HUES48 (cell line): ENCODE measurements around the gene NT5C2.
"Not testable (repeated sequence)": the region's sequence is repeated elsewhere in the genome, so short reads cannot be mapped to it uniquely, and the experiment has no call there.

Source experiments
- H3K27ac ChIP-seq: one replicate; pipeline ENCODE4 v1.7.0; 2013; ENCODE audit warnings: low read depth, low read length, inconsistent platforms
- H3K27me3 ChIP-seq: 2 replicates; pipeline ENCODE4 v1.6.1; 2013; ENCODE audit warnings: mild to moderate bottlenecking, low read length; ENCODE audit not compliant: control insufficient read depth, insufficient read depth
- H3K36me3 ChIP-seq: 2 replicates; pipeline ENCODE4 v1.6.1; 2013; ENCODE audit warnings: low read length; ENCODE audit not compliant: control insufficient read depth, insufficient read depth
- H3K4me1 ChIP-seq: 2 replicates; pipeline ENCODE4 v1.6.1; 2013; ENCODE audit warnings: mild to moderate bottlenecking, low read length; ENCODE audit not compliant: control insufficient read depth, insufficient read depth
- H3K4me3 ChIP-seq: 2 replicates; pipeline ENCODE4 v1.5.1; 2013; ENCODE audit warnings: mild to moderate bottlenecking, low read depth, low read length
- H3K9ac ChIP-seq: 2 replicates; pipeline ENCODE4 v1.6.1; 2013; ENCODE audit warnings: mild to moderate bottlenecking, low read depth, low read length, moderate library complexity
- H3K9me3 ChIP-seq: 2 replicates; pipeline ENCODE4 v1.6.1; 2013; ENCODE audit warnings: low read length; ENCODE audit not compliant: control insufficient read depth, insufficient read depth

The NT5C2 gene

DNA sequence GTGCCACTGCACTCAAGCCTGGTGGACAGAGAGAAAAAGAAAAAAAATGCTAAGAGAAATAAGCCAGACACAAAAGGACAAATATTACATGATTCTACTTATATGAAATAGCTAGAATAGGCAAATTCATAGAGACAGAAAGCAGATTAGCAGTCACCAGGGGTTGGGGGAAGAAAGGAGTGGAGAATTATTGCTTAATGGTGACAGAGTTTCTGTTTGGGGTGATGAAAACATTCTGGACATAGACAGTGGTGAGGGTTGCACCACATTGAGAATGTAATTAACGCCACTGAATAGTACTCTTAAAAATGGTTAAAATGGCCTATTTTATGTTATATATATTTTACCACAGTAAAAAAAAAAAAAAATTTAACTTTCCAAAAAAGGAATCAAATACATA, 6.4 kb upstream of the NT5C2 start:
- Histone ChIP-seq H3K27me3 (no peaks in the 10 kb centered on the region), H3K9me3 (no peaks in the 10 kb centered on the region), H3K27ac (no peak overlapping the region), H3K36me3 (no peaks in the 10 kb centered on the region), H3K9ac (no peak overlapping the region), H3K4me1 (peaks cover 18% of the 10 kb centered on the region), H3K4me3 (no peak overlapping the region)

DNA sequence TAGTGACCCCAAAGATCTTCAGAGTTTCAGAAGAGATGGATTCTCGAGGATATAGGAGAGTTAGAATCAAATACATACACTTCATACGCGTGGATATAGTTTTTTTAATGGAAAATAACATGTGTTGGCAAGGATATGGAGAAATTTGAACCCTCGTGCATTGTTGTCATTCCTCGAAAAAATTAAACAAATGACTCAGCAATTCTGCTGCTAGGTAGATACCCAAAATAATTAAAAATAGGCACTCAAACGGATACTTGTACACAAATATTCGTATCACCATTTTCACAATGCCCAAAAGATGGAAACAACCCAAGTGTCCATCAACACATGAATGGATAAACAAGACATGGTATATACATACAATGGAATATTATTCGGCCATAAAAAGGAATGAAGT, 5.6 kb upstream of the NT5C2 start:
- Histone ChIP-seq H3K27me3 (peaks cover 5% of the 10 kb centered on the region; the same call in 1 of the 2 replicates), H3K4me1 (peaks cover 21% of the 10 kb centered on the region), H3K36me3 (no peaks in the 10 kb centered on the region), H3K9me3 (no peaks in the 10 kb centered on the region), H3K4me3 (no peak overlapping the region), H3K27ac (no peak overlapping the region), H3K9ac (no peak overlapping the region)

DNA sequence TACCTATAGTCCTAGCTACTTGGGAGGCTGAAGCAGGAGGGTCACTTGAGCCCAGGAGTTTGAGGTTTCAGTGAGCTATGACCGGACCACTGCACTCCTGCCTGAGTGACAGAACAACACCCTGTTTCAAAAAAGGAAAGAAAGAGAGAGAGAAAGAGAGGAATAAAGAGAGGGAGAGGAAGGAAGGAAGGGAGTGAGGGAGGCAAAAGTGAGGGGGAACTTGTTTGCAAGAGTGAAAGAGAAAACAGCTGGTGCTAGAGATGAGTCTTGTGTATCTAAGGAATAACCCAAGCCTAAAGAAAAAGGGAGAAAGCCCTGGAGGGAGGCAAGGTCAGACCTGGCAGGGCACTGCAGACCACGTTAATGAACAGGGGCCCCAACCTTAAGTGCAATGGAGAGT, 4.8 kb upstream of the NT5C2 start:
- no peaks in the 10 kb centered on the region for H3K36me3 ChIP-seq
- H3K27ac ChIP-seq, result no peak overlapping the region
- no peak overlapping the region for H3K4me3 ChIP-seq
- H3K9ac ChIP-seq, result no peak overlapping the region
- no peaks in the 10 kb centered on the region for H3K9me3 ChIP-seq
- H3K27me3 ChIP-seq, result peaks cover 10% of the 10 kb centered on the region; the same call in 1 of the 2 replicates
- H3K4me1 ChIP-seq, result peaks cover 24% of the 10 kb centered on the region

DNA sequence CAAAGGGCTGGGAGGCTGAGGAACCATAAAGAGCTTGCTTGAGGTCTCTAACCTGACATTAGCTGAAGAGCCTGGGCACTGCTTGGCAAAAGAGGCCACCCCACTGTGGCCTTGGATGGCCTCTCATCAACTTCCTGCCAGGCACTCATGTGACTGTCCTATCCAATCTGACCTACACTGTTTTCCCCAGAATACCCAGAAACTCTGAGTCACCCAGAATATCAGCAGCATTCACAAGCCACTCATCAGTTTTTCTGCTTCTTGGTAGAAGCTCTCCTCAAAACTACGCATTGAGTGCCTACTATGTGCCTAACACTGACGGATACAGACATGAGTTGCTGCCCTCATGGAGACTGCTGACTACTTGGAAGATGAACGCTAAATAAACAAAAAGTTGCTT, 4.1 kb upstream of the NT5C2 start:
- Histone ChIP-seq H3K9ac (no peak overlapping the region), H3K9me3 (no peaks in the 10 kb centered on the region), H3K27ac (peak overlapping the region; percentile 40)

DNA sequence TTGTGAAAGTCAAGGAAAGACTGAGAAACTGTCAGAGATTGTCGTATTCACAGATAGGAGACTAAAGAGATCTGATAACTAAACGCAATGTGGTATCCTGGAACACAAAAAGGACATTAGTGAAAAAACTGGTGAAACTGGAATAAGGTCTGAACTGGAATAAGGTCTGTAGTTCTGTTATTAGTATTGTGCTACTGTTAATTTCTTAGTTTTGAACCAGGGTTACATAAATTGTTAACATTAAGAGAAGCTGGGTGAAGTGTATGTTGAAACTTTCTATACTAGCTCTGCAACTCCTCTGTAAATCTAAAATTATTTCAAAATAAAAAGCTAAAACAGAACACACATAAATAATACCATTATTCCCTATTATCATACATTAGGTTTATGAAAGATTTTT, 3.4 kb upstream of the NT5C2 start:
- Histone ChIP-seq H3K9me3 (no peaks in the 10 kb centered on the region), H3K36me3 (no peaks in the 10 kb centered on the region), H3K4me3 (no peak overlapping the region), H3K27ac (no peak overlapping the region), H3K9ac (no peak overlapping the region), H3K27me3 (peaks cover 10% of the 10 kb centered on the region; the same call in 1 of the 2 replicates), H3K4me1 (peaks cover 24% of the 10 kb centered on the region)

More for the DNA sequence above, 4.1 kb upstream of the NT5C2 start:
- H3K36me3 ChIP-seq, result no peaks in the 10 kb centered on the region
- H3K4me3 ChIP-seq, result no peak overlapping the region
- H3K4me1 ChIP-seq, result peaks cover 22% of the 10 kb centered on the region
- peaks cover 10% of the 10 kb centered on the region; the same call in 1 of the 2 replicates for H3K27me3 ChIP-seq

DNA sequence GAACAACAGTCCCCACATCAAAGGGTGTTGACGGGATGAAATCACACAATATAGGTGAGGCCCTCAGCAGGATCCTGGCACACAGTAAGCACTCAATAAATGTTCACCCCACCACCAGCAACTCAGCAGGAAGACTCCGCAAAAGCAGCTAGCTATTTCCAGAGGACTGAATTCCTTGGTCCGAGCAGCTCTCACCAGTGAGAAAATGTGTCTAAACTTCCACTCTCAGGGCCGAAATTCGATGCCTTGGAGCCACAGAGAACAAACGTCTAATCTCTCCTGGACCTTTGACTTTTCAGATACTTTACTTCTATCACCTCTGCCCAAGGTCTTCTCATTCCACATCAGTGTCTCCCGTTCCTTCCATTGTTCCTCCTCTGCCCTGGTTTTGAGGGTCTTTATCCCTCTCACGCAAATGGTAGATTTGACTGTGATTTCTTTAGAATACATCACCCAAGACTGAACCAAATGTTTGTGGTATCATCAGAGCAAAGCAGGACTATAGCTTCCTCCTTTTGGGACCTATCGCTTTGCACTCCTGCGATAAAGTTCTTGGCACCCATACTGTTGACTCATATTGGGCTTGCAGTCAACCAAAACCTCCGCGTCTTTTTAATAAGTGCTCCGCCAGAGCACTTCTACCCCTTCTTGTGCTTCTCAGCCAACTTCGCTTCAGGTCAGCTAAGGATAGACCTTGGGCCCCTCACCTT, 903 bp upstream of the NT5C2 start:
- H3K4me1 ChIP-seq, result peaks cover 23% of the 10 kb centered on the region

DNA sequence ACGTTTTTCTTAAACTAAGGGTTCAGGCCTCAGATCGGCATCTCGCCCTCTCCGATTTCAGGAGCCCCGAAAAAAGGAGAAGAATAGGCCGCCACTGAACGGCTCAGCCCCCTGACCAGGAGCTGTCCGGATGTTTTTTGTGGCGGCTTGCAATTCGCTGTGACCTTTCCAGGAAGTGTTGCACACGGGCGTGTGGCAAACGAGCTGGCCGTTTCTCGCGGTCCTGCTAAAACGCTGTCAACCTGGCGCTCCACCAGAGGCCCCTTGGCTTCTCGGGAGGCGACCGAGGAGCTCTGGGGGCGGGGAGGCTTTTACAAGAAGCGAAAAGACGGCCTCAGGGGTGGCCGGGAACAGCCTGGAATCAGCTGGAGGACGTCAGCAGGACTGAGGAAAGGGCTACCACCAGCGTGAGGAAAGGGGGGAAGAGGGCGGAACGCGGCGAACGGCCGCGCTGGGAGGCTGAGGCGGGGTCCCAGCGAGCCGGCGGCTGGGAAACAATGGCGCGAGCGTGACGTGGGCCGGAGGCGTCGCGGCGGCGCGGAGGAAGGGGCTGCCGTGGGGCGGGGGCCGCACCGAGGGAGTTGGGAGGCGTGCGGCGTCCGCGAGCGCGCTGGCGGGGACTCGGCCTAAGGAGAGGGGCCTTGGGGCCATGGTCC, 493 bp downstream of the NT5C2 start:
- H3K27ac ChIP-seq, result peak overlapping the region; percentile 89
- H3K9ac ChIP-seq, result peak overlapping the region; percentile 73
- H3K27me3 ChIP-seq, result peaks cover 10% of the 10 kb centered on the region; the same call in 1 of the 2 replicates
- H3K9me3 ChIP-seq, result no peaks in the 10 kb centered on the region
- H3K36me3 ChIP-seq, result no peaks in the 10 kb centered on the region
- peaks cover 16% of the 10 kb centered on the region for H3K4me1 ChIP-seq
- peak overlapping the region; percentile 92 for H3K4me3 ChIP-seq

More for the DNA sequence above, 903 bp upstream of the NT5C2 start:
- H3K27me3 ChIP-seq, result peaks cover 10% of the 10 kb centered on the region; the same call in 1 of the 2 replicates
- no peaks in the 10 kb centered on the region for H3K9me3 ChIP-seq
- H3K36me3 ChIP-seq, result no peaks in the 10 kb centered on the region
- H3K9ac ChIP-seq, result no peak overlapping the region
- H3K4me3 ChIP-seq, result no peak overlapping the region
- no peak overlapping the region for H3K27ac ChIP-seq

DNA sequence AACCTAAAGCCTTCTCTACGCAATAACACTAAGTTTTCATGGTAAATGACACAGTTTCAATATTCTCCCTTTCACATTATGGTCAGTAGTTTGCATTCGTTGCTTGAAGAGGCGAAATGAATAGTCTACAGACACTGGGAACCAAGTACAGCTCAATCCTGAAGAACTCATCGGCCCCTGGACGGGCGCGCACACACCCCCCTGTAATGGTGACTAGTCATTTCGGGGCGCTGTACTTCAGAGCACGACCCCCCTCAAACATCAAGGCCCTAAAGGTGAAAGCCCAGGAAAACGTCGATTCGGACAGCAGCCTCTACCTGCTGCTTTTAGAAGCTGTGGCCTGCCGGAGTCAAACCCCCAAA, 1.0 kb downstream of the NT5C2 start:
- H3K4me1 ChIP-seq, result peaks cover 16% of the 10 kb centered on the region
- H3K27ac ChIP-seq, result peak overlapping the region; percentile 89
- peak overlapping the region; percentile 73 for H3K9ac ChIP-seq
- H3K36me3 ChIP-seq, result no peaks in the 10 kb centered on the region
- peak overlapping the region; percentile 92 for H3K4me3 ChIP-seq
- peaks cover 10% of the 10 kb centered on the region; the same call in 1 of the 2 replicates for H3K27me3 ChIP-seq
- no peaks in the 10 kb centered on the region for H3K9me3 ChIP-seq

DNA sequence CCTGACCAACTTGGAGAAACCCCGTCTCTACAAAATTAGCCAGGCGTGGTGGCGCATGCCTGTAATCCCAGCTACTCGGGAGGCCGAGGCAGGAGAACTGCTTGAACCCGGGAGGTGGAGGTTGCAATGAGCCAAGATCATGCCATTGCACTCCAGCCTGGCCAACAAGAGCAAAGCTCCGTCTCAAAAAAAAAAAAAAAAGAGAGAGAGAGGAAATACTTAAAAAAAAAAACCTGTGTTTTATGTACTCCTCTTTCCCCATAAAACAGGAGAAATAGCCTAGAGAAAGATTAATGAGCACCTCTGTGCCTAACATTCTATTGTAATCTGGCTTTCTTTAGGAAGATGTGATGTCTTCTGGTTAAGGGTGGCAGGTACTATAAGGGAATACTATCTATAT, 1.9 kb downstream of the NT5C2 start:
- not testable (repeated sequence) for H3K9me3 ChIP-seq
- H3K4me1 ChIP-seq, result peaks cover 16% of the 10 kb centered on the region

DNA sequence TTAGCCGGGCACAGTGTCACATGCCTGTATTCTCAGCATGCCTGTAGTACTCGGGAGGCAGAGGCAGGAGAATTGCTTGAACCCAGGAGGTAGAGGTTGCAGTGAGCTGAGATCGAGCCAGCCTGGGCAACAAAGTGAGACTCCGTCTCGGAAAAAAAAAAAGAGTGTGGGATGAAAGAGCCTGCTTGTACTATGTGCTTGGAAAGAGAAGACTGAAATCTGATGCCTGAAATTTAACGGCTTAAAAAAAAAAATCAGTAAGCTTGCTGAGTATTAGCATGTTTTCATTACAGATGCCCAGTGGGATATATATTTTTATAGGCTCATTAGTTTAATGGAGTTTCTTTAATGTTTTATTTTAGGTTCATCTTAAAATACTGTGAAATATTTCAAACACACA, 4.2 kb downstream of the NT5C2 start:
- no peak overlapping the region for H3K9ac ChIP-seq
- H3K27me3 ChIP-seq, result peaks cover 6% of the 10 kb centered on the region; the same call in 1 of the 2 replicates
- H3K36me3 ChIP-seq, result no peaks in the 10 kb centered on the region
- H3K27ac ChIP-seq, result no peak overlapping the region
- no peak overlapping the region for H3K4me3 ChIP-seq
- peaks cover 17% of the 10 kb centered on the region for H3K4me1 ChIP-seq
- H3K9me3 ChIP-seq, result no peaks in the 10 kb centered on the region

More for the DNA sequence above, 1.9 kb downstream of the NT5C2 start:
- not testable (repeated sequence) for H3K27ac ChIP-seq, H3K36me3 ChIP-seq, H3K4me3 ChIP-seq, H3K27me3 ChIP-seq, H3K9ac ChIP-seq

DNA sequence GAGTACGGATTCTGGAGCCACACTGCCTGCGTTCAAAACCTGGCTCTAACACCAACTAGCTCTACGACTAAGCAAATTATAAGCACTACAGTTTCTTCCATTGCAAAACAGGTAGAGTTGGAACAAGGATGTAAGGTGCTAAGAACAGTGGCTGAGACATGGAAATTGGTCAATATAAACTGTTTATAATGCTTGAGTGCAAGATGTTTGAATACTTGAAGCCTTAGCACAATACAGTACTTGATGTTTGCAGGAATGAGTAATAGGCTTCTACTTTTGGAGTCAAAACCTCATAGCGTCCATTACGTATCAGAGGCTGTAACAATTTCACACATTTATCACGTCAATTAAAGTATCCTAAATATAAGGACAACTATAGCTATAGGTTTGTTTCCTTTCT, 6.9 kb downstream of the NT5C2 start:
- Histone ChIP-seq H3K36me3 (peaks cover 6% of the 10 kb centered on the region), H3K27me3 (no peaks in the 10 kb centered on the region), H3K27ac (no peak overlapping the region), H3K9ac (no peak overlapping the region), H3K4me3 (no peak overlapping the region), H3K4me1 (peaks cover 6% of the 10 kb centered on the region; the same call in 1 of the 2 replicates), H3K9me3 (no peaks in the 10 kb centered on the region)
